NOMO-1 treated with DMSO at 0.1 percent for 48 hours (cell line): Measurements from ENCODE around the gene NAA15.
"Not testable (repeated sequence)": the region's sequence is repeated elsewhere in the genome, so short reads cannot be mapped to it uniquely, and the experiment has no call there.

Experiments
- DNase-seq: peaks from one replicate; lab custom pipeline; 2025; ENCODE audit not compliant: unreplicated experiment; lab: John Stamatoyannopoulos, UW

NAA15 gene

DNA sequence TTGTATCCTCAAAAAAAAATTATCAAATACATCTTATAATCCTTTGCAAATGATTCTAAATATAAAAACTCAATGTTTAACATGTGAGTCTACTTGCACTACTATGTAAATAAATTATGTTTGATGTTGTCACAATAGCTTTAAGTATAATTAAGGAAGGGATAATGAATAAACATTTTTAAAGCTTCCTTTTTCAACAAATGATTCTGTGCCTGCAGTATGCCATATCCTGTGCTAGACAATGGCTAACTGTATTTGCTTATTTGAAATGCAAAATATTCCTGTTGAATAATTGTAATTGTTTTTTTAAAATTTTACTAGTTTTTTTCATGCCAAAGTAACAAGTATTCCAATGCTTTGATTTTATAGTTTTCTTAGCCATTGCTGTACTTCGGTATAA, 60.0 kb downstream of the NAA15 start:
- DNase-seq: no peak

DNA sequence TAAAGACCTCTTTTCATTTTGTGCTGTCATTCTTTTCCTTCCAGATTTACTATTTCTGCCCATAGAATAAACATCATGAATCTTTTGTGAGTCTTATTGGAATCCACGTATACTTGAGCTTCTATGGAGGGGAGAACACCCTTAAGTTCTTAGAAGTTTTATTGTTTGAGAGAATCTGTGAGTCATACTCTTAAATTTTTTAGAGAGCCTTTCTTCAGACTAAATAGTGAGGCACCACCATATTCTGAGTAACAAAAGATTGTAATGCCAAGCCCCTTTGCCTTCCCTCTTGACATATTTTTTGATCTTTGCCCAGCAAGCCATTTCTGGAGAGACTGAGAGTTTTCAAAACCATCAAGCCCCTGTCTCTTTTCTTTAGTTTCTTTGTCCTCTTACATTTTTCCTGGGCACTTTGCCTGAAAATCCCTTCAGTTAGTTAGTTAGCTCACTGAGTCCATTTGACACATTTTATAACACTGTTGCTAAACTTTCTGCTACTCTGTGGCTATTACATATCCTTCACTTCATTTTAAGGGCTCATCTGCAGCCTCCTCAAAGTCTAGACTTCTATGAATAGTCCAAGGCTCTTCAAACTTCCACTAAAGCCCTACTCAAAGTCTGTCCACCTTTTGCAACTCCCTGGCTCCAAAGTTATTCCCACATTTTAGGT, 66.3 kb downstream of the NAA15 start:
- DNase-seq: no peak

DNA sequence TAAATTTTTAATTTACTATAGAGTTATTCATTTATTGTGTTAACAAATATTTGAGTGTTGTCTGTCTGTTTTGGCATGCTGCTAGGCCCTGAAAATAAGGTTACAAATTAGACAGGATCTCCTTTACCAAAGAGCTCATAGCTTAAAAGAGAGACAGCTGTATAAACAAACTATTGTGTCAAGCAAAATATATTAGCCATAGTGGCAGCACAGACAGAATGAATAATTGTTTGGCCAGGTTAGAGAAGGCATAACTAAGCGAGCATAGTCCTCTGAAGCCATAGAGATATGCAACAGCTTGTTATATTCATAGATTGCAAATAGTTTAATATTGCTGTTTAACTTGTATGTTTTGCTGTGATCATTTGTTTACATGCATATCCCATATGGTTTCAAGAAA, 67.7 kb downstream of the NAA15 start:
- DNase-seq: no peak

DNA sequence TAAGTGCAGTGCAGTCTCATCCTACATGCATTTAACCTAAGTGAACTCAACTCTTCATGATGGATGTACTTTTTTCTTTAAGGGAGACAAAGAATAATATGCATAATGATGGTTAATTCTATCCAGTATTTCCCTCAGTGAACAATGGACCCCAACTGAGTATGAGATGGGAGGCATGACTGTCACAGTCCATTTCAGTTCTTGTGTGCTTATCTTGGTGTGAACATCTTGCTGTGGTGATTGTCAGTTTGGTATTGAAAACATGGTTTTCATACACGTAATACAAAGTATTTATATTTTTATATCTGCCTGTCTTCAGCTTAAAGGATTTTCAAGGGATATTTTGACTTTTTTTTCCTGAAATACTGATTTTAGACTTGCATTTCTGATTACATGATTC, 72.9 kb downstream of the NAA15 start:
- DNase-seq: no peak

DNA sequence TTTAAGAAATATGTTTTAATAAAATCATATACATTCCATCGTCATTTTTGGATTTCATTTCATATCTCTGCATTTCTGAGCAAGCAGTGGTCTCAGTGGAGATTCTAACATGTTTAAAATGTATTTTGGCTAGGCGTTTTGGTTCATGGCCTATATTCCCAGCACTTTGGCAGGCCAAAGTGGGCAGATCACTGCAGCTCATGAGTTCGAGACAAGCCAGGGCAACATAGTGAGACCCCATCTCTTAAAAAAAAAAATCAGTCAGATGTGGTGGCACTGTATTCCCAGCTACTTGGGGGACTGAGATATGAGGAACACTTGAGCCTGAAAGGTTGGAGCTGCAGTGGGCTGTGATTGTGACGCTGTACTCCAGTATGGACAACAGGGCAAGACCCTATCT, 85.1 kb downstream of the NAA15 start:
- DNase-seq: no peak

DNA sequence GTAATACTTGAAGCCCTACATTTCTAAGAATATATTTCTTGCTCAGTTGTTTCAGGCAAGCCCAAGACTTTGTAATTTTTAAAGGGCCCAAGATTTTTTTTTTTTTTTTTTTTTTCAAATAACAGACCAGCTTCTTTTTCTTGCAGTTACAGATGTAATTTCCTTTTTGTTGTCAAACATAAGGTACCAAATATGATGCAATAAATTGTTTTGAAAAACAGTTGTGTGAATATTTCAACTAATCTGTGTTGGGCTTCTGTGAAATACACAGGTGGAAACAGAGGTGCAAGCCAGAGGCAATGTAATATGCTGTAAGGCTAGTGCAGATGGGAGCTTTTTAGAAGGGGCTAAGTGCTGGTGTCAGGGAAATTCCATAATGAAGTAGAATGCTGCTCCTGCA, 87.8 kb downstream of the NAA15 start:
- no peak for DNase-seq

DNA sequence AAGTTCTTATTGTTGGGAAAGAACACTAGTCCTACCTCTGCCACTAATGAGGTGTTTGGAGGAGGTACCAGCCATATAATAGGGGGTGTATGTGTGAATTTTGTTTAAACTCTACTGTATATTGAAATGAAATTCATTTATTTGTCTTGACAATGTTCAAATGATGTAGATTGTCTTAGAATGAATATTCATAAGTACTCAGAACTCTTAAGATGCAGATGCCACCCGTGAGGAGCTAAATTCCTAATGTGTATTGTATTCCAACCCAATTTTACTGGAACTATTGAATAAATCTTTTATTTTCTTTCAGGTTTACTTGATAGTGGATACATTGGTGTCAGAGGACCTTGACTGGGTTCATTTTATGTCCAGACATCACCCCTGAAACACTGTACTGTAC, 88.7 kb downstream of the NAA15 start:
- DNase-seq: no peak

DNA sequence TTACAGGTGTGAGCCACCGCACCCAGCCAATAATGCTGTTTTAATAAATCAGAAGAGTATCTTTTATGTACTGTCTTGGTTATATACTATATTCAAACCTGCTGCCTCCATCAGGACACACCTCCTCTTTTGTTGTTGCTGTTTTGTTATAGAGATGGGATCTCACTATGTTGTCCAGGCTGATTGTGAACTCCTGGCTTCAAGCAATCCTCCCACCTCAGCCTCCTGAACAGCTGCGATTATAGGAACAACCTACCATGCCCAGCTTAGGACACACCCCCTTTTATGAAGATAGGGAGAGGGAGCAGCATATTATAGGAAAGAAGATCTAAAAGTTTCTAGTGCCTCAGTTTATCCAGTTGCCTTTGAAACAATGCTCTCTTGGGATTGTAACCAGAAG, 90.4 kb downstream of the NAA15 start:
- DNase-seq: no peak

DNA sequence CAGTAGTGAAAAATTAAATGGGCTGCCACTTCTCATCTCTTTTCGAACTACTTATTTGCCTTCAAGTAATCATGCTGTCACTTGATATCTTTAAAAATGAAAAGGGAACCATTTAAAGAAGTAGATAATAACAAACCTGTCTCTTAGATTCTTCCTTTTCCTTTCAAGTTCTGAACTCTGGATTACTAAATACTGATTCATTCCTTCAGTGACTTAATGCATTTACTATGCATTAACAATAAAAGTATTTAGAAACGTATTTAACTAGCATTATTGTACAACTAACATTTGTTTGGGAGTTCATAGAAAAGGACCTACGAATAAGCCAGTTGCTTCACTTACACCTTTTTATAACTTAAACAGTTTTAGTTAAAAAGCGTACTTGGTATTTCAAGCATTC, 91.5 kb downstream of the NAA15 start:
- DNase-seq: no peak

DNA sequence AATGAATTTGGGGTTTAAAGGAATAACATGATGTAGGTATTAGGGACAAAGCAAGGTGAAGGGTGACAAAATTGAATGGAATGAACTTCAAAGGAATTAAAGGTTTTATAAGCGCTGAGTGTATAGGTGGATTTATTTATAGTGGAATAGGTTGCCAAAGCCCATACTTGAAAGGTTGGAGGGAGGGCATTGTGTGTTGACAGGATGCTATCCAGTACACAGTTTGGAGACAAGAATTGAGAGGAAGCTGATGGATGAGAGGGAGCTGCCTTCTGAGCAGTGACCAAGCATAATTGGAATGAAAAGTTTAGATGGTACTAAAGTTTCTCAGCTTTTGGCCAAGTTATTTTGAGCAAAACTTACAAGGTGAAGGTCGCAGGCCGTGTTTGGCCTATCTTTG, 100.1 kb downstream of the NAA15 start:
- DNase-seq: no peak

DNA sequence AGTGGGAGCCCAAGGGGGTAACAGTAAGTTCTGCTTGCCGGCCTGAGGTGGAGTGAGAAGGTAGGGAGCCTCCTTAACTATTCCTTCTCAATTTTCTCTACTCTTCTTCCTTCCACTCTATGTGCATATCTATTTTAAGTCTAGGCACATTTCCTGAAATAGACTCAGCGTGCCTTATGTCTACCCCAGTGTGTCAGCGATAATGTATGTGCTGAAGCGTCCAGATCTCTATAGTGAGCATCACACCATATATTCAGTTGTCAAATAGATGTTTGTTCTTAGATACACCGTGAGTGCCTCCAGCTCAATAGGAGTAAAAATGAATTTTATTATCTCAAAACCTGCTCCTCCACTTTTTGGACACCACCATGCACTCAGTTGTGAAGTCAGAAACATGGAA, 101.1 kb downstream of the NAA15 start:
- DNase-seq: no peak

DNA sequence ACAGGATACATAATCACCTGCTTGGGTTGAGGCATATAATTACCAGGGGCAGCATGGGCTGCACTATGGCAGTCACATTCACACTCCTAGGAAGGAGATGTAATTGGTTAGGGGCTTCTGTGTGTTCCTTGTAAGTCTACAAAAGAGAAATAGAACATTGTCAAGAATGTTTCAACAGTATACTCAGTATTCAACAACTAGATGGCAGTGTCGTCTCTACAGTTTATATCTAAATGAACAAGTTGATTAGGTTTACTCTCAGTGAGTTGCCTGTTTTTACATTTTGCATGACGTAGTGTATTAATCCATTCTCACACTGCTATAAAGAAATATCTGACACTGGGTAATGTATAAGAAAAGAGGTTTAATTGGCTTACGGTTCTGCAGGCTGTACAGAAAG, 102.2 kb downstream of the NAA15 start:
- DNase-seq: no peak

DNA sequence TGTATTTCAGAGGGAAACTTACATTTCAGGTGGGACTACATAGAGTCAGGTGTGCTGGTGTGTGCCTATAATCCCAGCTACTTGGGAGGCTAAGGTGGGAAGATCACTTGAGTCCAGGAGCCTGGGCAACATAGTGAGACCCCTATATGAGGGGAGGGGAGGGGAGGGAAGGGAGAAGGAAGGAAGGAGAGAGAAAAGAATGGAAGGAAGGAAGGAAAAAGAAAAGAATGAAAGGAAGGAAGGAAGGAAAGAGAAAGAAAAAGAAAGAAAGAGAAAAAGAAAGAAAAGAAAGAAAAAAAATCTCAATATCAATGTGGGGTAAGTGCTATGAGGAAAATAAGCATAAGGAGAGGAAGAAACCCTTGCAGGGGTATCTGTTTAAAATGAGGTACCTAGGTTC, 109.0 kb downstream of the NAA15 start:
- no peak for DNase-seq

DNA sequence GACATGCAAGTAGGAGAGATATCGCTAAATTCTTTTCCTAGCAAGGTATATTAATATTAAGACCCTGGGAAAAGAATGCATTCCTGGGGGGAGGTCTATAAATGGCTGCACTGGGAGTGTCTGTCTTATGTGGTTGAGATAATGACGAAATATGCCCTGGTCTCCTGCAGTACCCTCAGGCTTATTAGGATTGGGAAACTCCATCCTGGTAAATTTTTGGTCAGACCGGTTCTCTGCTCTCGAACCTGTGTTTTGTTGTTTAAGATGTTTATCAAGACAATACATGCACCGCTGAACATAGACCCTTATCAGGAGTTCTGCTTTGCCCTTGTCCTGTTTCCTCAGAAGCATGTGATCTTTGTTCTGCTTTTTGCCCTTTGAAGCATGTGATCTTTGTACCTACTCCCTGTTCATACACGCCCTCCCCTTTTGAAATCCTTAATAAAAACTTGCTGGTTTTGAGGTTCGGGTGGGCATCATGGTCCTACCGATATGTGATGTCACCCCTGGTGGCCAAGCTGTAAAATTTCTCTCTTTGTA, 113.4 kb downstream of the NAA15 start:
- not testable (repeated sequence) for DNase-seq

DNA sequence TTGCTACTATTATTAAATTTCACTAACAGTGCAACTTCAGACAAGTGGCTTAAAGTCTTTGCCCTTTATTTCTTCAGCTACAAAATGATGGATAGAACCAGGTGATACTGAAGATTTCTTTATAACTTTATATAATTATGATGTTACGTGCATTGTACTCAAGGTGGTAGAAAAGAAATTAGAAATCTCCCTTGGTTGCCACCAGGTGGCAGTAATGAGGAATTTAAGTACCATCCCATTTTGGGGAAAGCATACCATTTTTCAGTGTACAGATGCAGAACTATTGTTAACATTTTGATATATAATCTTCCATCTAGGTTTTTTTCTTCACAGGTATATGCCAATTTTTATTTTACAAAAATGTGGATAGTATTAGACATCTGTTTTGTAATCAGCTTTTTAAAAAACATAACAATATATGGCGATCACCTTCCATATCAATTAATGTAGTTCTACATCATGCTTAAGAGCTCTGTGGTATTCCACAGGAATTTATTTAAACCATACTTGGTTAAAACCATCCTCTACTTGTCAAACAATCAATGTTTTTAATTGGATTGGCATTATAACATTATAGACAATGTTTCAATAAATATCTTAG, 114.9 kb downstream of the NAA15 start:
- peak; percentile 55 for DNase-seq

DNA sequence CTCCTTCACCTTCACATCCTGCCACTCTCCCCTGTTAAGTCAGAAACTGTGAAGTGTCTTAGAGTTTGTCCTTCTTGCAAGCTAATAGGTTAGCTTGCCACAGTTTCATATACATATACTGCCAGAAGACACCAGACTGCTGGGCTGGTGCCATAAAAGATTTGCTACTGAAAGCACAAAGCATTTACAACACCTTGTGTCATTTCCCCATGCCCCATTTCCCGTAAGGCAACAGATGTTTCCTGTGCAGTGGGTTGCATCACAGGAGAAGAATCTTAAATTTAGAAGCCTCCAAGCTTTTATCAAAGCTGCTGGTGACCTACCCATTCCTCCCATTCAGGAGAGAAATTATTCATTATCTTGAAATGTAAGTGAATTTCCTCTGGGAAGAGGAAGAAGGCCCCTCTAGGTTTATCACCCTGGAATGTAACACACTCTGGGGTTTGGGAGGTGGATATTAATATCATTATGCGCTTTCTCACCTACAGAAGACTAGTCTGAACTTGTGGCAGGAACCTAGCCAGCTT, 118.1 kb downstream of the NAA15 start:
- peak; percentile 95 for DNase-seq

DNA sequence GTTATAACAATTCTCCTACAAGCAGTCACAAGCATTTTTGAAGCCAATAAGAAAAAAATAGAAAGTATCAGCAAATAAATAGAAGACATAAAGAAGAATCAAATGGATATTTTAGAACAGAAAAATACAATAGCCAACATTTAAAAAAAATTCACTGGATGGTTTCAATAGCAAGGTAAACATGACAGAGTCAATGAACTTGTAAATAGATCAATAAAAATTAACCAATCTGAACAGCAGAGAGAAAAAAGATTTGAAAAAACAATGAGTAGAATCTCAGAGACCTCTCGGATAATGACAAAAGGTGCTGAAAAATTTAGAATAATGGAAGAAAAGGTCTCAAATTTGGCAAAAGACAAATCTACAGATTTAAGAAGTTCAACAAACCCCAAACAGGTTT, 119.3 kb downstream of the NAA15 start:
- no peak for DNase-seq

DNA sequence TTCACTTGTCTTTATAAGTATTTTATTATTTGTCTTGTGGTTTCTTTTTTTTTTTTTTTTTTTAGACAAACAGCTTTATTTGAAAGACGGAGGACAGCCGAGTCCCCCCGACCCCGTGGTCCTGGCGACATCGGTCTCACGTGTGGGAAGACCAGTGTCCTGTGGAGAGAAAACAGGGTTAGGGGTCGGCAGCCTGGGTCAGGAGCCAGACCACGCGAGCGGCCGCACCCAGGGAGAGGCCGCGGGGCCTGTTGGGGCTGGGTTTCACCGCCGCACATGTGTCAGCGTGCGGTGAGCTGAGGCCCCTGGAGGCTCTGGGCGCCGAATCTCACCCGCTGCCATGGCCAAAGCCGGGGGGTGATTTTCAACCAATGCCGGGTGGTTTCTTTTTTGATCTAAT, 134.8 kb downstream of the NAA15 start:
- no peak for DNase-seq

DNA sequence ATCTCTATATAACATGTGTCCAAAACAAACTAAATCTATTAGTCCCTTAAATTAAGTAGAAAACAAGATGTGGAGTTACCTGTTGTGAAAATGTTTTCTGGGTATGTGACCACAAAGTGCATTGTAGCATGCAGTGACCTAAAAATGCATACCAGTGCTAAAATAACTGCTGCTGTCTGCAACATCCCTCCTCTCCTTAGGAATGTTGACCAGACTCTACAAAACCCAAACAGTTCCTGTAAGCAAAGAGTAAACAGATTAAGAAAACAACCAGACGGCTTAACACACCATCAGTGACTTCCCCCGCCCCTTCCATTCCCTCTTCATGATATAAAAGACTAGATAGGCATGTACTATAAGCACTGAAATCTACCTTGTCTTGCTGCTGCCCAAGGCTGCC, 136.8 kb downstream of the NAA15 start:
- no peak for DNase-seq

DNA sequence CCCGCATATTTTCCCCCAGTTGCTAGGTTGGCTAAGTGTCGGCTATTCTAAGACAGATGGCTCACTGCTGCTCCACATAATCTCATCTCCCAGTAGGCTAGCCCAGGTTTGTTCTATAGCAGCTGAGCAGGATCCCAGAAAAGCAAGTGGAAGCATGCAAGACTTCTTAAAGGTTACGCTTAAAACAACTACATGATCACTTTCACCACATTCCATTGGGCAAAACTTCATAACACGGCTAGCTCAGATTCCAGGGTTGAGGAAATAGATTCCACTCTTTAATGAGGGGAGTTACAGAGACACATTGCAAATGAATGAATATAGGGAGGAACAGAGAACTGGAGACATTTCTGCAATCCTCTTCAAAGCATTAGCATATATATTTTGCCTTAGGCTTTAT, 139.7 kb downstream of the NAA15 start:
- no peak for DNase-seq

DNA sequence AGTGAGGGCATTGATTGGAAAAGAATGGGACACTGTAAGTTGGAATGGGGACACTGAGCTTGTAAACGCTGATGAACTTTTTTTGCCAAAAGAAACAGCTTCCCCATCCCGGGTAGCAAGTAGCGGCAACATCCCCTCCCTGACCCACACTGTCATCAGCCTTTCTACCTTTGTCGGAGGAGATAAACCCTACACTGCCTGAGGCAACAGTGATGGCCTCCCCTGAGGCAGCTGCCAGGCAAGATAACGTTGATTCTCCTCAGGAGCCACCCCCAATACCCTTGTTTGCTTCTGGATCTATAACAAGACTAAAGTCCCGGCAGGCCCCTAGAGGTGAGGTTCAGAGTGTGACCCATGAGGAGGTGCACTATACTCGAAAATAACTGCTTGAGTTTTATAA, 142.4 kb downstream of the NAA15 start:
- no peak for DNase-seq

DNA sequence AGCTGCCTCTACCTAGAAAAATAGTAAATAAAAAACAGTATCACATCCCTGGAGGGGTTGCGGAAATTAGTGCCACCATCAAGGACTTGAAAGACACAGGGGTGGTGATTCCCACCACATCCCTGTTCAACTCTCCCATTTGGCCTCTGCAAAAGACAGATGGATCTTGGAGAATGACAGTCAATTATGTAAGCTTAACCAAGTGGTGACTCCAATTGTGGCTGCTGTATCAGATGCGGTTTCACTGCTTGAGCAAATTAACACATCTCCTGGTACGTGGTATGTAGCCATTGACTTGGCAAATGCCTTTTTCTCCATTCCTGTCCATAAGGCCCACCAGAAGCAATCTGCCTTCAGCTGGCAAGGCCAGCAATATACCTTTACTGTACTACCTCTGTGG, 143.6 kb downstream of the NAA15 start:
- DNase-seq: not testable (repeated sequence)

DNA sequence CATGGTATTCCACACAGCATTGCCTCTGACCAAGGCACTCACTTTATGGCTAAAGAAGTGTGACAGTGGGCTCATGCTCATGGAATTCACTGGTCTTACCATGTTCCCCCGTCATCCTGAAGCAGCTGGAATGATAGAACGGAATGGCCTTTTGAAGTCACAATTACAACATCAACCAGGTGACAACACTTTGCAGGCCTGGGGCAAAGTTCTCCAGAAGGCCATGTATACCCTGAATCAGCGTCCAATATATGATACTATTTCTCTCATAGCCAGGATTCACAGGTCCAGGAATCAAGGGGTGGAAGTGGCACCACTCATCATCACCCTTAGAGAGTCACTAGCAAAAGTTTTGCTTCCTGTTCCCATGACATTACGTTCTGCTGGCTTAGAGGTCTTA, 145.8 kb downstream of the NAA15 start:
- not testable (repeated sequence) for DNase-seq
